Right kidney (tissue), 1 donor: ENCODE measurements around the gene PCDH1.

Experiments
- DNase-seq: peaks from one replicate; pipeline ENCODE4 v3.0.0-alpha.2; 2016

PCDH1 gene

DNA sequence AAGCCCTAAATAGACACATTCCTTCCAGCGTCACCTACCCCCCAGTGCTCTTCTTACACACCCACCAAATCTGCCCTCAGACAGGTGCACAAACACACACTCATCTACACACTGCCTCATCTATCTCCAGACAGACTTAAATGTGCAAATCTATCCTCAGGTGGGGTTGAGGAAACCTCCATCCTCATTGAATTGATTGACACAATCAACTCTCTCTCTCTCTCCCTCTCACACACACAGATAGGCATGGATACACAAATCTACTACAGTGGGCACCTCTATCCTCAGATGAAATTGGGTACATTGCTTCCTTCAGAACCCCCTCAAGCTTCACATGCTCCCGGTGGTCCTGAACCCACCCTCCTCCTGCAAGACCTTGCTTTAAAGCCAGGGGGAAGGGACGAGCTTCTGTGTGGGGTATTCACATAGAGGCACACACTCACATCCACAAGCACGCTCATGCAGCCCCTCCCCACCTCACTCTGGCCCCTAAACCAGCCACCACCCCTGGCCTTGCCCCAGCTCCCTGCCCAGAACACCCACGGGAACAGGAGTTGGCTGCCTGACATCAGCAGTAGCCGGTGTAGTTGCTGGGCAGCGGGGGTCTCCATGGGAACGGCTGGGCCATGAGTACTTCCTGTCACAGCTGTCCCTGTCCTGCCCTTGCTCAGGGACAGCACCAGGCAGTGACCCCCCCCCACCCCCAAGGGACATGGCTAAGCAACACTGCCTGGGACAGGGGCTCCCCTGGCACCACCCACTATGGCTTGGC lies 22.8 kb downstream of the PCDH1 start:
- no peak for DNase-seq

DNA sequence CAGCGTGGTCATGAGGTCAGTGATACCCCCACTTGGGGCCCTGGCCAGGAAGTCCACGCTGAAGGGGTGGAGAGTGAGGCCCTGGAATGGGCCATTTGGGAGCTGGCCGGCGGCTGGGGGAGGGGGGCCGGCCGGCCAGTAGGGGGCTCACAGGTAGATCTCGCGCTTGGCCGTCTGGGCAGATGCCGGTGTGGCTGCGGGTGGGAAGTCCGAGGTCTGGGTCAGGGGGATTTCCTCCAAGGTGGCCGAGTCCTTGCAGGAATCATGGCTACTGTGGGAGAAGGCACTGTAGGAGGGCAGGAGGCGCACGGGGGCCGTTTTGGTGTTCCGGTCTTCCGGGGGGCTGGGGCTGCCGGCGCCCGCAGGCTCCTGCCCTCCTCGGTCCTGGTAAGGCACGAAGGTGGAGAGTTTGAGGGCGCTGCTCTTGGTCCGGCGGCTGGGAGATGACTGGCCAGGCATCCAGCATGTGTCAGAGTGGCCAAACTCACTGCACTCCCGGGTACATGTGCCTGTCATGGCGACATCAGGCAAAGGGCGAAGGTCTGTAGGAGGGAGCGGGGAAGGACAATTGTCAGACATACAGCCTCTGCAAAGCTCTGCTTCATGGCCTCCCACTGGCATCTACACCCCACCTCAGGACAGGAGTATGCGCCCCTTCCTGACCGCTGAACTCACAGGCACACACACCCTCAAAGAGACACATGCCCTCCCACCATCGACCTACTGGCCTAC lies 24.1 kb downstream of the PCDH1 start:
- no peak for DNase-seq

DNA sequence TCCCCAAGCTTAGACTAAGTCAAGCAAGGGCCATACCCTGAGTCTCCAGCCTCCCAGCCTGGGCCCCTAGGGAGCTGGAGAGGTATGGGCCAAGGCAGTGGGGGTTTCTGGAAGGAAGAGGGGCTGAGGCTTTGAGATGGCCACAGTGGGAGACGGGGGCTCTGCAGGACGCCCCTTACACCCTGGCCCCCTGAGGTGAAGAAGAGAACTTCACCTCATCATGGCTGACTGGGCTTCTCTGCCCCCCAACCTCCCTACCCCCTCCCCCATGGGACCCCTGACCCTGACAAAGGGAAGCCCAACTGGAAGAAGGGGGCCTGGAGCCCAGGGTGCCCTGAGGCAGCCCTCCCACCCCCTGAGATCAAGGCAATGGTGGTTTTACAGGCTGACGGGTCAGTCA lies 25.8 kb downstream of the PCDH1 start:
- no peak for DNase-seq

DNA sequence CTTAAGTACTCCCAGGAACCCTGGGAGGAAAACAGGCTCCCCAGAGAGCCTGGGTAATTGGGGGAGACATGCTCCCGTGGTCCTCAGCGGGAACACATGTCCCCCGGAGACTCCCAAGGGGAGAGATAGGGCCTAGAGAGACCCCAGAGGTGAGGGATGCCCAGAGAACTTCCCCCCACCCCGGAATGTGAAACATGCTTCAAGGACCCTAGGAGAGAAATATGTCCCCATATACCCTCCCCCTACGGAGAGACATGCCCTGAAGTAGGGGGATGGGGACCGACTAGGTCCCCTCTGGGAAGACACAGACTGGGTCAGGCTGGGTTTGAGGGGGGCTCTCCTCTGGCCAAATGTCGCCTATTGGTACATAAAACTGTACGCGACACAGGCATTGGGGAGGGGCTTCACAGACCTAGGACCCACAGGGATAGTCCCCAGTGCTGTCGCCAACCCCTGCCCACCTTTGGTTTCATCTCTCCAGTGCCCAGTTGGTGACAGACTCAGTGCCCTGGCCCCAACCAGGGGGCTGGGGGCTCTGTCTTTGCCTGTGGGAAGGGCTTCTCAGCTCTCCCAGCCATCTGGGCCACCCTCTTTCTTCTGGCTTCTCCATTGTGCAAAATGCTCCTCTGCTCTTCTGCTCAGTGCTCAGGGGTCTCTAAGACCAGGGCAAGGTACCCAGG lies 26.9 kb downstream of the PCDH1 start:
- DNase-seq, result no peak

- no peak for DNase-seq
Observed at GRCh38 chr5:141850786-141851185, 27.4 kb downstream of the PCDH1 start.

- DNase-seq, result no peak
Observed at GRCh38 chr5:141850244-141850768, 27.9 kb downstream of the PCDH1 start.

DNA sequence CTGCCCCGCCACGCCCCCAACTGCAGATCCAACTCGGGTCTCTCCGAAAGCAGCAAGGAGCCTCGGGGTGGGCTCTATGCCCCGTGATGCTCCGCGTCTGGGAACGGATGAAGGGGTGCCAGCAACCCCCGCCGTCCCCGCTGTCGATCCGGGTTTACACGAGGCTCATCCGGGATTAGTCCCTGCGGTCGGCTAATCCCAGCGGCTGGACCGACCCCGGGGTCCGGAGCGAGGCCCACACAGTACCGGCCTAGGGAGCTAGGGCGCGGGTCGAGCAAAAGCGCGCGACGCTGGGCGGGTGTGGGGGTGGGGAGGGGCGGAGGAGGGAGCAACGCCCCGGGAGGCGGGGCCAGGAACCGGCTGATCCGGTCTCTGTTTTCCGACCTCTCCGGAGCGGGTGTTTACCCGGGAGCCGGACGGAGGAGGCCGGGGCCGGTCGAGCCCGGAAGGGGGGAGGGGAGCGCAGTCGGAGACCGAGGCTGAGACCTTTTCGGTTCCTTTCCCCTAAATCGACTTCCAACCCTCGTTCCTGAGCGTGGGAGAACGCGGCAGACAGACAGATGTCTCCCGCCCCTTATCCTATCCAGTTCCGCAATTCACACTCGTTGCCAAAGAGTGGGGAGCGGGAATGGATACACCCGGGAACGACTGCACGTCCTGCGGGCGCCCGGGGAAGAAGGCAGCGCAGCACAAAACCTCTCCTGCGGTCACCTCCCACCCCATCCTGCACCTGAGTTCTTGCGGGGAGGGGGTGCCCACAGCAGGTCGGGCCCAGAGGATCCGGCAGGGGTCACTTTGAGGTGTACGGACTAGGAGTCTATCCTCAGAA lies 28.6 kb downstream of the PCDH1 start:
- peak; percentile 91 for DNase-seq

- DNase-seq, result no peak
Observed at GRCh38 chr5:141848744-141849414, 29.3 kb downstream of the PCDH1 start.

- no peak for DNase-seq
Observed at GRCh38 chr5:141846031-141846430, 32.2 kb downstream of the PCDH1 start.

- no peak for DNase-seq
Observed at GRCh38 chr5:141845371-141845851, 32.8 kb downstream of the PCDH1 start.

- no peak for DNase-seq
Observed at GRCh38 chr5:141844414-141845097, 33.7 kb downstream of the PCDH1 start.

DNA sequence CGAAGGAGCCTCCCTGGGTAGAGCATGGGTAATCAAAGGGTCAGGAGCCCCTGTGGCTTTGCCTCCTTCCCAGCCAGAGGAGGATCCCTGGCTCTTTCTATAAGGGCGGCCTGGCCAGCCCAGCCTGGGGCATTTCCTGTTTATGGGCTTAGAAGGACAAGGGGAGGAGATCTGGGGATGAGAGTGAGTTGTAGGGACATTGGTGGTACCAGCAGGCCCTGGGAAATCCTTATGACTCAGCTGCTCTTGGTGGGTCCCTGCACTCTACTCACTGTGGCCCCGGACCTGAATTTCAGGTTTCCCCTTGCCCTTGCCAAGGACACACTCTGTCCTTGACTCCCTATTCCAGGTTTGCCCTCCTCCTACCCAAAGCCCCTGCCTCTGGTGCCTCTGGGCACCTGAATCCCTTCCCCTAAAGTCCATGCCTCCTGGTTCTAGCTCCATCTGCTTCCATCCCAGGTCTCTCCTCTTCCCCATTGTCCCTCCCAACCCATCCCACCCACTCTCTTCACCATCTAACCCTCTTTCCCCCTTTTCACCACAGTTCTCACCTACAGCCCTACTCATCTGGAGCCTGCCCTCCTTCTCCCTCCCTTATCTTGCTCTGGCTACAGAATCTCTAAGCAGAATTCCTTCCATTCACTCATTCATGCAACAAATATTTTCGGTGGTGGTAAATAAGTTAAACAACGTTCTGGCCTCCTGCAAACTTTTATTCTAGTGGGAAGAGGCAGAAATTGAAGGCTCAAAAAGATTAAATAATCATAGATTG lies 34.9 kb downstream of the PCDH1 start:
- no peak for DNase-seq

- no peak for DNase-seq
Observed at GRCh38 chr5:141841378-141842180, 36.6 kb downstream of the PCDH1 start.

GRCh38 chr5:141840826-141841360 lies 37.3 kb downstream of the PCDH1 start:
- DNase-seq, result no peak

GRCh38 chr5:141840280-141840812 lies 37.9 kb downstream of the PCDH1 start:
- DNase-seq, result no peak

- no peak for DNase-seq
Observed at GRCh38 chr5:141839015-141839513, 39.1 kb downstream of the PCDH1 start.

- no peak for DNase-seq
Observed at GRCh38 chr5:141838326-141839014, 39.7 kb downstream of the PCDH1 start.
